ENCODE results near the gene PLCL1.

DNA sequence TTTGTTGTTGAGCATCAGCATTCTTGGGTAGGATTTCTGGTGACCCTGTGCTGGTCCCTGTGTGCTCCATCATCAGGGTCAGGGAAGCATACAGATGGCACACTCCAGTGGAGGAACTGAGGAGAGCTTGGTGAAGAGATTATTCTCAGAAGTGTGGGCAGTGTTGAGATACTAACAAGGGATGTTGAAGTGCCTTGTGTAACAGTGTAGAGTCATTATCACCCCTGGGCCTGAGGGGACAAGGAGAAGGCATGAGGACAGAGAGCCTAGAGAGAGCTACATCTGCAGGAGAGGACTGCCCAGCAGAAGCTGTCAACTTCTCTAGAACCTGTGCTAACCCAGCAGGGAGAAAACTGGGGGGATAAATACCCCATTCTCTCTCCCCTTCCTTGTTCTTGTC is 189.0 kb downstream of the PLCL1 start:
- TF ChIP-seq, protein P1, sequence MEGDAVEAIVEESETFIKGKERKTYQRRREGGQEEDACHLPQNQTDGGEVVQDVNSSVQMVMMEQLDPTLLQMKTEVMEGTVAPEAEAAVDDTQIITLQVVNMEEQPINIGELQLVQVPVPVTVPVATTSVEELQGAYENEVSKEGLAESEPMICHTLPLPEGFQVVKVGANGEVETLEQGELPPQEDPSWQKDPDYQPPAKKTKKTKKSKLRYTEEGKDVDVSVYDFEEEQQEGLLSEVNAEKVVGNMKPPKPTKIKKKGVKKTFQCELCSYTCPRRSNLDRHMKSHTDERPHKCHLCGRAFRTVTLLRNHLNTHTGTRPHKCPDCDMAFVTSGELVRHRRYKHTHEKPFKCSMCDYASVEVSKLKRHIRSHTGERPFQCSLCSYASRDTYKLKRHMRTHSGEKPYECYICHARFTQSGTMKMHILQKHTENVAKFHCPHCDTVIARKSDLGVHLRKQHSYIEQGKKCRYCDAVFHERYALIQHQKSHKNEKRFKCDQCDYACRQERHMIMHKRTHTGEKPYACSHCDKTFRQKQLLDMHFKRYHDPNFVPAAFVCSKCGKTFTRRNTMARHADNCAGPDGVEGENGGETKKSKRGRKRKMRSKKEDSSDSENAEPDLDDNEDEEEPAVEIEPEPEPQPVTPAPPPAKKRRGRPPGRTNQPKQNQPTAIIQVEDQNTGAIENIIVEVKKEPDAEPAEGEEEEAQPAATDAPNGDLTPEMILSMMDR (IDR thresholded peaks at IDR 0.05) = no peak
- TF ChIP-seq ZNF416 (CRISPR knock-in tag; IDR thresholded peaks at IDR 0.05) (no peak), SP1 (CRISPR knock-in tag; conservative IDR thresholded peaks at IDR 0.05) (no peak), IRF2 (CRISPR knock-in tag; IDR thresholded peaks at IDR 0.05; ENCODE audit: borderline replicate concordance, low read depth) (no peak), TEAD4 (CRISPR knock-in tag; IDR thresholded peaks at IDR 0.05) (no peak), CBFB (CRISPR knock-in tag; IDR thresholded peaks at IDR 0.05; ENCODE audit: low read depth) (no peak), FOXJ3 (CRISPR knock-in tag; IDR thresholded peaks at IDR 0.05; ENCODE audit: borderline replicate concordance) (no peak), MXD4 (CRISPR knock-in tag; IDR thresholded peaks at IDR 0.05; ENCODE audit: borderline replicate concordance) (no peak), ZNF671 (CRISPR knock-in tag; IDR thresholded peaks at IDR 0.05) (no peak)
- TF ChIP-seq, protein P2, sequence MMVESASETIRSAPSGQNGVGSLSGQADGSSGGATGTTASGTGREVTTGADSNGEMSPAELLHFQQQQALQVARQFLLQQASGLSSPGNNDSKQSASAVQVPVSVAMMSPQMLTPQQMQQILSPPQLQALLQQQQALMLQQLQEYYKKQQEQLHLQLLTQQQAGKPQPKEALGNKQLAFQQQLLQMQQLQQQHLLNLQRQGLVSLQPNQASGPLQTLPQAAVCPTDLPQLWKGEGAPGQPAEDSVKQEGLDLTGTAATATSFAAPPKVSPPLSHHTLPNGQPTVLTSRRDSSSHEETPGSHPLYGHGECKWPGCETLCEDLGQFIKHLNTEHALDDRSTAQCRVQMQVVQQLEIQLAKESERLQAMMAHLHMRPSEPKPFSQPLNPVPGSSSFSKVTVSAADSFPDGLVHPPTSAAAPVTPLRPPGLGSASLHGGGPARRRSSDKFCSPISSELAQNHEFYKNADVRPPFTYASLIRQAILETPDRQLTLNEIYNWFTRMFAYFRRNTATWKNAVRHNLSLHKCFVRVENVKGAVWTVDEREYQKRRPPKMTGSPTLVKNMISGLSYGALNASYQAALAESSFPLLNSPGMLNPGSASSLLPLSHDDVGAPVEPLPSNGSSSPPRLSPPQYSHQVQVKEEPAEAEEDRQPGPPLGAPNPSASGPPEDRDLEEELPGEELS (CRISPR knock-in tag; IDR thresholded peaks at IDR 0.05) = no peak

Measured in WTC11 (cell line).